ENCODE data around the gene NCAPD2.

The NCAPD2 gene

GRCh38 chr12:6547566-6547965 lies 53.7 kb downstream of the NCAPD2 start:
- no peak for DNase-seq (ENCODE audit: low spot score)
- no peak for TF ChIP-seq CTCF (IDR thresholded peaks at IDR 0.05; ENCODE audit: borderline replicate concordance, control extremely low read depth, extremely low read depth, insufficient read depth, missing control alignments)
- in situ Hi-C loops (cut with MboI; ENCODE audit: low sequenced_read_pairs, unreplicated experiment), result loop anchor here (10.0 kb wide), 1 partner anchor 123 kb away; no protein-coding TSS in a partner anchor

GRCh38 chr12:6547987-6548386 lies 54.1 kb downstream of the NCAPD2 start:
- in situ Hi-C loops (cut with MboI; ENCODE audit: low sequenced_read_pairs, unreplicated experiment), result loop anchor here (10.0 kb wide), 1 partner anchor 123 kb away; no protein-coding TSS in a partner anchor
- no peak for TF ChIP-seq CTCF (IDR thresholded peaks at IDR 0.05; ENCODE audit: borderline replicate concordance, control extremely low read depth, extremely low read depth, insufficient read depth, missing control alignments)
- DNase-seq (ENCODE audit: low spot score), result no peak

- in situ Hi-C loops (cut with MboI; ENCODE audit: low sequenced_read_pairs, unreplicated experiment), result loop anchor here (10.0 kb wide), 1 partner anchor 124 kb away; no protein-coding TSS in a partner anchor
- no peak for DNase-seq (ENCODE audit: low spot score)
- no peak for TF ChIP-seq CTCF (IDR thresholded peaks at IDR 0.05; ENCODE audit: borderline replicate concordance, control extremely low read depth, extremely low read depth, insufficient read depth, missing control alignments)
Observed at GRCh38 chr12:6548556-6548955, 54.7 kb downstream of the NCAPD2 start.

GRCh38 chr12:6548966-6549683 lies 55.2 kb downstream of the NCAPD2 start:
- DNase-seq (ENCODE audit: low spot score), result no peak
- in situ Hi-C loops (cut with MboI; ENCODE audit: low sequenced_read_pairs, unreplicated experiment), result loop anchor here (10.0 kb wide), 1 partner anchor 124 kb away; no protein-coding TSS in a partner anchor

GRCh38 chr12:6549684-6550151 lies 55.8 kb downstream of the NCAPD2 start:
- no peak for DNase-seq (ENCODE audit: low spot score)
- no peak for TF ChIP-seq CTCF (IDR thresholded peaks at IDR 0.05; ENCODE audit: borderline replicate concordance, control extremely low read depth, extremely low read depth, insufficient read depth, missing control alignments)
- in situ Hi-C loops (cut with MboI; ENCODE audit: low sequenced_read_pairs, unreplicated experiment), result loop anchor here (10.0 kb wide), 1 partner anchor 125 kb away; no protein-coding TSS in a partner anchor

More at GRCh38 chr12:6548966-6549683, 55.2 kb downstream of the NCAPD2 start:
- TF ChIP-seq CTCF (IDR thresholded peaks at IDR 0.05; ENCODE audit: borderline replicate concordance, control extremely low read depth, extremely low read depth, insufficient read depth, missing control alignments), result no peak

- in situ Hi-C loops (cut with MboI; ENCODE audit: low sequenced_read_pairs, unreplicated experiment), result no loop called here
- no peak for TF ChIP-seq CTCF (IDR thresholded peaks at IDR 0.05; ENCODE audit: borderline replicate concordance, control extremely low read depth, extremely low read depth, insufficient read depth, missing control alignments)
- DNase-seq (ENCODE audit: low spot score), result no peak
Observed at GRCh38 chr12:6550294-6551062, 56.6 kb downstream of the NCAPD2 start.

Data from GM13976 (cell line).